ENCODE measurements around the gene TCAF1. TPM values are rescaled to one million over a fixed set of nuclear protein-coding genes. Genes with fewer than 3 reads are reported as not detected.

The TCAF1 gene
- polyA plus RNA-seq, 1 donor (not counting 4 experiments of a cell fraction or from before 2014, with no cell fraction given): 13.3 TPM

DNA sequence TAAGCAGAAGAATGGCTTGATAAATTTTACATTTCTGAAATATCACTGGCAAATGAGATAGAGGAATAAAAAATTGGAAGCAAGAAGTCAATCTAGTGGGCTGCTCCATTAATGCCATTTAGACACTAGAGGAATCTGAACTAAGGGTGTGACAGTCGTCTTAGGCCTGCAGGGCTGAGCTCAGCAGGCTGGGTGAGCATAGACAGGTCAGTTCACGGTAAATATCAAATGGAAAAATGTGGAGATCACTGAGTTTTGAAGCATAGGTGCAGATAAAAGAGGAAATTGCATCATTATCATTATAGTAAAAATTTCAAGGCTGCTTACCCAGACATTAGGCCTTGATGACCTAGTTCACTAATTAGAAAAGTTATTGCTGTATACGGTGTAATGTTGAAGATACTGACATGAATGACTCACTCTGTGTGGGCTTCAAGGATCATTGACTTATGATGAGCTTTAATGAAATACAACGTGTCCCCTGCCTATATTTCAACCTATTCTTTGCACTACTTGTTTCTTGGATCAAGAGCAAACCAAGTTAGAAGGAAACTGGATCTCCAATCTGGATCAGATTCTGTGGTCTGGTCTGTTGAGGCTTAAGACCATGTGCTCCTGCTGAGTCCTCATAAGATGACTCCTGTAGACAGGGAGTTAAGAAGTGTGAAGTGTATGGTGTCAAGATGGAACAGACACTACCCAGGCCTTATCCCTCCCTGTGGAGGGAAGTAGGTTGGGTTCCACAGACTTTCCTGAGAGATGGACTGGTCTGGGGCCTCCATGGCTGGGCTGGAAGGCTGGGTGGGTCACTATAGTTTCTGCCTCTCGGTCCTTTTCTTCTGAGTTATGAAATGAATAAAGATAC is 36.6 kb upstream of the TCAF1 start:
- Histone ChIP-seq H3K9me3 (ENCODE audit: control insufficient read depth, low read depth, low read length) (no peaks in the 10 kb centered on the region), H3K27ac (ENCODE audit: control insufficient read depth, insufficient read depth, low read length) (no peak overlapping the region), H3K27me3 (ENCODE audit: control insufficient read depth, extremely low read depth, insufficient read depth, low read length) (no peaks in the 10 kb centered on the region), H3K4me3 (ENCODE audit: control insufficient read depth in 2 of 3, extremely low read depth in 1 of 3, insufficient read depth in 2 of 3, low read depth in 1 of 3, low read length in 3 of 3) (no peak overlapping the region), H3K9me1 (ENCODE audit: control insufficient read depth, extremely low read depth, insufficient read depth, low read length) (no peaks in the 10 kb centered on the region), H3K36me3 (ENCODE audit: control insufficient read depth in 2 of 2, extremely low read depth in 1 of 2, insufficient read depth in 2 of 2, low read length in 2 of 2) (no peaks in the 10 kb centered on the region), H2AFZ (ENCODE audit: control insufficient read depth, low read length) (no peak overlapping the region), H4K20me1 (ENCODE audit: control insufficient read depth, extremely low read depth, insufficient read depth, low read length) (no peaks in the 10 kb centered on the region), H3K9ac (ENCODE audit: control insufficient read depth, extremely low read depth, insufficient read depth, low read length) (no peak overlapping the region), H3K4me1 (ENCODE audit: control insufficient read depth, extremely low read depth, insufficient read depth, low read length) (no peaks in the 10 kb centered on the region), H3K4me2 (ENCODE audit: control insufficient read depth, extremely low read depth, insufficient read depth, low read depth, low read length) (no peak overlapping the region), H3K79me2 (ENCODE audit: control insufficient read depth, insufficient read depth, low read length) (no peaks in the 10 kb centered on the region)
- DNase-seq (ENCODE audit: low read depth, low spot score) (no peak), FAIRE-seq (no peak)
- TF ChIP-seq, protein P1, sequence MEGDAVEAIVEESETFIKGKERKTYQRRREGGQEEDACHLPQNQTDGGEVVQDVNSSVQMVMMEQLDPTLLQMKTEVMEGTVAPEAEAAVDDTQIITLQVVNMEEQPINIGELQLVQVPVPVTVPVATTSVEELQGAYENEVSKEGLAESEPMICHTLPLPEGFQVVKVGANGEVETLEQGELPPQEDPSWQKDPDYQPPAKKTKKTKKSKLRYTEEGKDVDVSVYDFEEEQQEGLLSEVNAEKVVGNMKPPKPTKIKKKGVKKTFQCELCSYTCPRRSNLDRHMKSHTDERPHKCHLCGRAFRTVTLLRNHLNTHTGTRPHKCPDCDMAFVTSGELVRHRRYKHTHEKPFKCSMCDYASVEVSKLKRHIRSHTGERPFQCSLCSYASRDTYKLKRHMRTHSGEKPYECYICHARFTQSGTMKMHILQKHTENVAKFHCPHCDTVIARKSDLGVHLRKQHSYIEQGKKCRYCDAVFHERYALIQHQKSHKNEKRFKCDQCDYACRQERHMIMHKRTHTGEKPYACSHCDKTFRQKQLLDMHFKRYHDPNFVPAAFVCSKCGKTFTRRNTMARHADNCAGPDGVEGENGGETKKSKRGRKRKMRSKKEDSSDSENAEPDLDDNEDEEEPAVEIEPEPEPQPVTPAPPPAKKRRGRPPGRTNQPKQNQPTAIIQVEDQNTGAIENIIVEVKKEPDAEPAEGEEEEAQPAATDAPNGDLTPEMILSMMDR (optimal IDR thresholded peaks at IDR 0.05 in 1 of 3, IDR thresholded peaks at IDR 0.05 in 1 of 3, conservative IDR thresholded peaks at IDR 0.05 in 1 of 3; ENCODE audit: extremely low read depth in 1 of 3, insufficient read depth in 2 of 3, low read length in 3 of 3): no peak
- no peak for TF ChIP-seq EZH2 (IDR thresholded peaks at IDR 0.05; ENCODE audit: low read length)
- dilution Hi-C loops (cut with MboI; ENCODE audit: extremely low pct_ligation_motif_present, low sequenced_read_pairs): no loop called here

DNA sequence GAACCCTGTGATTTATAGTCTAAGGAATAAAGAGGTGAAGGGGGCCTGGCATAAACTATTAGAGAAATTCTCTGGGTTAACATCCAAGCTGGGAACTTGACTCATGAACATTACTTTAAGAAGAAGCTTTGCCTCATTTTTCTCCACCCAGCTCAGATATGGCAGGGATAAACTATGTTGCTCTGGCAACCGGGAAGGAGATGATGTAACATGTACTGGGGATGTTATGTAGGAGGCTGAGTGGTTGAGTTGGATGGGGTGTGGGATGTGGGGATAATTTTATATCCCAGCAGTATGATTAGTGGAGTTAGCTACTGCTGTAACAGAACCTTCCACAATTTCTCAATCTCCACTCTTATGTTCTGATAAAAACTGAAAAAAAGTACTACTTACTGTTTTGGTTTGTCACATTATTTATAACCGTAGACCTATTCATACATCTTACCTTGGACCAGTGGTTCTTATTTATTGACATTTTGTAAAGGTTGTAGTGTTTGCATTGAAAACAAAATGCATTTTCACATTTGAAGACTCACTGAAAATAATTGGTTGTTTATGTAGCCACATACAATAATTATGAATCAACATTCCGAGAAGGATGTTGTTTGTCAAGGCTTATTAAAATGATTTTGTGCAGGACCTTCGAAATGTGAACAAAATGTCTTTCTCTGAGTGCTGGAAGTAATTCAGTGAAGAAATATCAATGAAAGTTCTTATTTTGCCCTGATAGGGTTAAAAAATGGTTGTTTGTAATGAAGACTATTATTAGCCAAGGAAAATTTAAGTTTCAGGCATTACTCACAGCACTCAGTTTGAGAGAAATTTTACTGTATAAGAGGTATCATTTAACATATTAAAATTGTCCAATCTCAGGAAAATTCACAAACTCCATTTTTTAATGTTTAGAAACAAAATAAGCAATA is 34.4 kb upstream of the TCAF1 start:
- no peaks in the 10 kb centered on the region for H4K20me1 ChIP-seq (ENCODE audit: control insufficient read depth, extremely low read depth, insufficient read depth, low read length)

More for the DNA sequence above, 34.4 kb upstream of the TCAF1 start:
- FAIRE-seq (no peak), DNase-seq (ENCODE audit: low read depth, low spot score) (no peak)
- H3K36me3 ChIP-seq (ENCODE audit: control insufficient read depth in 2 of 2, extremely low read depth in 1 of 2, insufficient read depth in 2 of 2, low read length in 2 of 2): no peaks in the 10 kb centered on the region
- H2AFZ ChIP-seq (ENCODE audit: control insufficient read depth, low read length): no peak overlapping the region
- H3K9me1 ChIP-seq (ENCODE audit: control insufficient read depth, extremely low read depth, insufficient read depth, low read length): no peaks in the 10 kb centered on the region
- dilution Hi-C loops (cut with MboI; ENCODE audit: extremely low pct_ligation_motif_present, low sequenced_read_pairs): no loop called here
- H3K4me2 ChIP-seq (ENCODE audit: control insufficient read depth, extremely low read depth, insufficient read depth, low read depth, low read length): no peak overlapping the region
- no peaks in the 10 kb centered on the region for H3K27me3 ChIP-seq (ENCODE audit: control insufficient read depth, extremely low read depth, insufficient read depth, low read length)
- H3K9ac ChIP-seq (ENCODE audit: control insufficient read depth, extremely low read depth, insufficient read depth, low read length): no peak overlapping the region
- no peaks in the 10 kb centered on the region for H3K9me3 ChIP-seq (ENCODE audit: control insufficient read depth, low read depth, low read length)
- no peak overlapping the region for H3K27ac ChIP-seq (ENCODE audit: control insufficient read depth, insufficient read depth, low read length)
- H3K4me1 ChIP-seq (ENCODE audit: control insufficient read depth, extremely low read depth, insufficient read depth, low read length): no peaks in the 10 kb centered on the region
- TF ChIP-seq, protein P1 (optimal IDR thresholded peaks at IDR 0.05 in 1 of 3, IDR thresholded peaks at IDR 0.05 in 1 of 3, conservative IDR thresholded peaks at IDR 0.05 in 1 of 3; ENCODE audit: extremely low read depth in 1 of 3, insufficient read depth in 2 of 3, low read length in 3 of 3): no peak
- no peak for TF ChIP-seq EZH2 (IDR thresholded peaks at IDR 0.05; ENCODE audit: low read length)
- no peak overlapping the region for H3K4me3 ChIP-seq (ENCODE audit: control insufficient read depth in 2 of 3, extremely low read depth in 1 of 3, insufficient read depth in 2 of 3, low read depth in 1 of 3, low read length in 3 of 3)
- H3K79me2 ChIP-seq (ENCODE audit: control insufficient read depth, insufficient read depth, low read length): no peaks in the 10 kb centered on the region

Data from keratinocyte (primary cell).